Endothelial cell of umbilical vein (primary cell): ENCODE data around the gene KCTD14.

Experiments
- EZH2 ChIP-seq: IDR thresholded peaks from 2 replicates; pipeline ENCODE4 v1.6.1; 2012; ENCODE audit warnings: borderline replicate concordance, low read depth, mild to moderate bottlenecking, moderate library complexity, low read length, inconsistent platforms; ENCODE audit not compliant: severe bottlenecking
- MYC ChIP-seq: IDR thresholded peaks from one replicate; pipeline ENCODE4 v1.6.1; 2011; ENCODE audit warnings: mild to moderate bottlenecking, low read depth, low read length
- POLR2A ChIP-seq: IDR thresholded peaks from 2 replicates; pipeline ENCODE4 v1.6.1; 2012; ENCODE audit warnings: low read depth, mild to moderate bottlenecking, control low read depth, low read length
- POLR2AphosphoS5 ChIP-seq: IDR thresholded peaks from 2 replicates; pipeline ENCODE4 v1.6.1; 2012; ENCODE audit warnings: low read depth, mild to moderate bottlenecking, control low read depth, low read length, moderate library complexity; ENCODE audit not compliant: insufficient read depth
- TF ChIP-seq, protein P1 (sequence below), 2 donors: IDR thresholded peaks; 1 replicate in 1 of 2; 2 replicates in 1 of 2; pipeline ENCODE4 v1.5.1; 2011; ENCODE audit warnings: low read length in 2 of 2, mild to moderate bottlenecking in 2 of 2, moderate library complexity in 2 of 2, control low read depth in 1 of 2, inconsistent platforms in 1 of 2, low read depth in 1 of 2; ENCODE audit not compliant: insufficient read depth in 1 of 2; ENCODE audit errors: extremely low read depth in 1 of 2
- TF ChIP-seq, protein P2 (sequence below): IDR thresholded peaks from 2 replicates; pipeline ENCODE4 v1.6.1; 2011; ENCODE audit not compliant: insufficient read depth, insufficient read length

DNA sequence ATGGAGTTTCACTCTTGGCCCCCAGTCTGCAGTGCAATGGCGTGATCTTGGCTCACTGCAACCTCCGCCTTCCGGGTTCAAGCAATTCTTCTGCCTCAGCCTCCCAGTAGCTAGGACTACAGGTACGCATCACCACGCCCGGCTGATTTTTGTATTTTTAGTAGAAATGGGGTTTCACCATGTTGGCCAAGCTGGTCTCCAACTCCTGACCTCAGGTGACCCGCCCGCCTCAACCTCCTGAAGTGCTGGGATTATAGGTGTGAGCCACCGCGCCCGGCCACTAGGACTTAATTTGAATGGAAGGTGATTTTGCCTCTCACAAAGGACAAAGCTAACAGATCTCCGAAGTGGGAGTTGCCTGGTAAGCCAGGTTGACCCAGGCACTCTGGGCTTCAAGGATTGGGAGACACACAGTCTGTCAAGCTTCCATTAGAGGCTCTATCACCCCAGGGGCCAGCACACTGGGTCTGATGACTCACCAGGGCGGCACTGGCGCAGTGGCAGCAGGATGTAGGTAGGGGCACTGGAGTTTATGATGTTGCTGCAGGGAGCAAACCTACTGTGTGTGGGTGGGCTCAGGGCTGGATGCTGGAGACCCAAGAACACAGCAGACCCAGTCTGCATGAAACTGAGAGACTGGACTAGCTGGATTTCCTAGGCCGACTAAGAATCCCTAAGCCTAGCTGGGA is 17.8 kb upstream of the KCTD14 start:
- TF ChIP-seq, protein P1, sequence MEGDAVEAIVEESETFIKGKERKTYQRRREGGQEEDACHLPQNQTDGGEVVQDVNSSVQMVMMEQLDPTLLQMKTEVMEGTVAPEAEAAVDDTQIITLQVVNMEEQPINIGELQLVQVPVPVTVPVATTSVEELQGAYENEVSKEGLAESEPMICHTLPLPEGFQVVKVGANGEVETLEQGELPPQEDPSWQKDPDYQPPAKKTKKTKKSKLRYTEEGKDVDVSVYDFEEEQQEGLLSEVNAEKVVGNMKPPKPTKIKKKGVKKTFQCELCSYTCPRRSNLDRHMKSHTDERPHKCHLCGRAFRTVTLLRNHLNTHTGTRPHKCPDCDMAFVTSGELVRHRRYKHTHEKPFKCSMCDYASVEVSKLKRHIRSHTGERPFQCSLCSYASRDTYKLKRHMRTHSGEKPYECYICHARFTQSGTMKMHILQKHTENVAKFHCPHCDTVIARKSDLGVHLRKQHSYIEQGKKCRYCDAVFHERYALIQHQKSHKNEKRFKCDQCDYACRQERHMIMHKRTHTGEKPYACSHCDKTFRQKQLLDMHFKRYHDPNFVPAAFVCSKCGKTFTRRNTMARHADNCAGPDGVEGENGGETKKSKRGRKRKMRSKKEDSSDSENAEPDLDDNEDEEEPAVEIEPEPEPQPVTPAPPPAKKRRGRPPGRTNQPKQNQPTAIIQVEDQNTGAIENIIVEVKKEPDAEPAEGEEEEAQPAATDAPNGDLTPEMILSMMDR (IDR thresholded peaks at IDR 0.05; ENCODE audit: extremely low read depth in 1 of 2, insufficient read depth in 1 of 2, low read depth in 1 of 2, low read length in 2 of 2), result no peak
- TF ChIP-seq EZH2, result no peak
- TF ChIP-seq, protein P2, sequence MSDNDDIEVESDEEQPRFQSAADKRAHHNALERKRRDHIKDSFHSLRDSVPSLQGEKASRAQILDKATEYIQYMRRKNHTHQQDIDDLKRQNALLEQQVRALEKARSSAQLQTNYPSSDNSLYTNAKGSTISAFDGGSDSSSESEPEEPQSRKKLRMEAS, result no peak
- TF ChIP-seq POLR2A, result no peak
- TF ChIP-seq POLR2AphosphoS5, result peak; percentile 24
- TF ChIP-seq MYC, result no peak
